WTC11 (cell line): ENCODE data around the gene CANX. TPM values are rescaled to one million over a fixed set of nuclear protein-coding genes. Genes with fewer than 3 reads are reported as not detected.

ENCODE experiments used
- ATAC-seq: fragments of 200-7000 bp; cut with Tn5 transposase; 2 replicates; pipeline ENCODE4 v1.10.0; 2021; ENCODE audit warnings: mild to moderate bottlenecking, moderate library complexity
- CTCF ChIA-PET: fragments of 300-600 bp; sonication (Branson Sonifier 250); formaldehyde crosslinking; loops from one replicate; lab custom pipeline; 2021; ENCODE audit warnings: antibody characterized with exemption; lab: Charles Lee
- POLR2A ChIA-PET: fragments of 350-600 bp; sonication (Branson Sonifier 250); formaldehyde crosslinking; loops from one replicate; lab custom pipeline; 2021; ENCODE audit warnings: antibody characterized with exemption; lab: Charles Lee
- DNase-seq: peaks from one replicate; pipeline ENCODE4 v3.0.0; 2021; ENCODE audit warnings: low spot score
- H3K27ac Mint-ChIP-seq: 2 replicates; pipeline ENCODE4 v1.8.0; 2021; ENCODE audit warnings: mixed read lengths
- H3K27me3 Mint-ChIP-seq: 2 replicates; pipeline ENCODE4 v1.8.0; 2021; ENCODE audit warnings: low read depth, mild to moderate bottlenecking, moderate library complexity, mixed read lengths
- H3K36me3 Mint-ChIP-seq: 2 replicates; pipeline ENCODE4 v1.8.0; 2021; ENCODE audit warnings: mixed read lengths
- H3K4me1 Mint-ChIP-seq: 2 replicates; pipeline ENCODE4 v1.8.0; 2022; ENCODE audit warnings: mixed read lengths
- H3K4me3 Mint-ChIP-seq: 2 replicates; pipeline ENCODE4 v1.8.0; 2021; ENCODE audit warnings: mild to moderate bottlenecking, moderate library complexity, mixed read lengths
- H3K9me3 Mint-ChIP-seq: 2 replicates; pipeline ENCODE4 v1.8.0; 2021; ENCODE audit warnings: mixed read lengths
- ATF3 ChIP-seq: sonication (generic); formaldehyde crosslinking; conservative IDR thresholded peaks from 2 replicates; pipeline ENCODE4 v1.8.1; 2022; ENCODE audit warnings: mild to moderate bottlenecking, missing genetic modification reagents
- FOXK1 ChIP-seq: sonication (generic); formaldehyde crosslinking; IDR thresholded peaks from 2 replicates; pipeline ENCODE4 v1.8.0; 2022; ENCODE audit warnings: mild to moderate bottlenecking, moderate library complexity, missing genetic modification reagents
- FOXP1 ChIP-seq: sonication (generic); formaldehyde crosslinking; IDR thresholded peaks from 2 replicates; pipeline ENCODE4 v1.8.0; 2022; ENCODE audit warnings: missing genetic modification reagents, mild to moderate bottlenecking, moderate library complexity, borderline replicate concordance
- GTF2I ChIP-seq: fragments of 250-450 bp; sonication (Bioruptor Pico); conservative IDR thresholded peaks from 2 replicates; pipeline ENCODE4 v1.4.0; 2021; ENCODE audit warnings: mild to moderate bottlenecking
- HMGA2 ChIP-seq: fragments of 250-450 bp; sonication (Bioruptor Pico); IDR thresholded peaks from 2 replicates; pipeline ENCODE4 v1.4.0; 2021; ENCODE audit warnings: mild to moderate bottlenecking, moderate library complexity
- IRF2 ChIP-seq: sonication (generic); formaldehyde crosslinking; IDR thresholded peaks from 2 replicates; pipeline ENCODE4 v1.8.0; 2022; ENCODE audit warnings: low read depth, missing genetic modification reagents, borderline replicate concordance
- MXD4 ChIP-seq: fragments of 250-450 bp; sonication (Bioruptor Pico); IDR thresholded peaks from 2 replicates; pipeline ENCODE4 v1.8.0; 2021; ENCODE audit warnings: mild to moderate bottlenecking, moderate library complexity, borderline replicate concordance
- MYBL2 ChIP-seq: sonication (generic); formaldehyde crosslinking; IDR thresholded peaks from 2 replicates; pipeline ENCODE4 v1.8.1; 2023; ENCODE audit warnings: mild to moderate bottlenecking, moderate library complexity, missing genetic modification reagents
- NFATC4 ChIP-seq: fragments of 250-450 bp; sonication (Bioruptor Pico); IDR thresholded peaks from 2 replicates; pipeline ENCODE4 v1.9.0; 2021; ENCODE audit warnings: mild to moderate bottlenecking
- NR1H2 ChIP-seq: sonication (generic); formaldehyde crosslinking; IDR thresholded peaks from 2 replicates; pipeline ENCODE4 v1.9.0; 2021; ENCODE audit warnings: mild to moderate bottlenecking, moderate library complexity, missing genetic modification reagents
- PREB ChIP-seq: sonication (generic); formaldehyde crosslinking; IDR thresholded peaks from 2 replicates; pipeline ENCODE4 v1.8.1; 2022; ENCODE audit warnings: mild to moderate bottlenecking, missing genetic modification reagents, moderate library complexity, borderline replicate concordance
- RORB ChIP-seq: fragments of 250-450 bp; sonication (Bioruptor Pico); IDR thresholded peaks from 2 replicates; pipeline ENCODE4 v1.9.0; 2021; ENCODE audit warnings: mild to moderate bottlenecking
- STAT6 ChIP-seq: sonication (generic); formaldehyde crosslinking; conservative IDR thresholded peaks from 2 replicates; pipeline ENCODE4 v1.8.1; 2023; ENCODE audit warnings: mild to moderate bottlenecking, low read depth, missing genetic modification reagents, moderate library complexity
- USF1 ChIP-seq: sonication (generic); formaldehyde crosslinking; IDR thresholded peaks from 2 replicates; pipeline ENCODE4 v1.8.0; 2022; ENCODE audit warnings: mild to moderate bottlenecking, missing genetic modification reagents
- ZNF121 ChIP-seq: sonication (generic); formaldehyde crosslinking; IDR thresholded peaks from 2 replicates; pipeline ENCODE4 v1.8.0; 2023; ENCODE audit warnings: missing genetic modification reagents
- ZNF138 ChIP-seq: sonication (generic); formaldehyde crosslinking; conservative IDR thresholded peaks from 2 replicates; pipeline ENCODE4 v1.8.1; 2022; ENCODE audit warnings: mild to moderate bottlenecking, moderate library complexity, missing genetic modification reagents
- total RNA-seq: library from RNA; stranded (reverse); gene quantifications from 3 replicates; pipeline ENCODE4 v1.2.3, GENCODE V29; 2021

CANX gene
- total RNA-seq, 1 experiment from 2014 or later = 611 TPM

GRCh38 chr5:179716286-179716685 is 17.5 kb downstream of the CANX start (continued):
- TF ChIP-seq PREB (CRISPR knock-in tag) = no peak

- ATAC-seq = no peak
Measured at GRCh38 chr5:179720222-179720621, 21.5 kb downstream of the CANX start.

GRCh38 chr5:179724163-179724562 is 25.4 kb downstream of the CANX start:
- no peaks in the 10 kb centered on the region for H3K27me3 Mint-ChIP-seq
- no peaks in the 10 kb centered on the region for H3K4me1 Mint-ChIP-seq
- ChIA-PET POLR2A (no interaction called here), CTCF (no interaction called here)
- no peak overlapping the region for H3K4me3 Mint-ChIP-seq
- H3K27ac Mint-ChIP-seq = 0 out of 2 replicates have a peak overlapping the region, but pooled peaks have one; percentile 82
- no peak for DNase-seq
- H3K9me3 Mint-ChIP-seq = no peaks in the 10 kb centered on the region
- TF ChIP-seq HMGA2 (CRISPR knock-in tag) = no peak
- peaks cover 76% of the 10 kb centered on the region for H3K36me3 Mint-ChIP-seq
- no peak for ATAC-seq

More at GRCh38 chr5:179720222-179720621, 21.5 kb downstream of the CANX start:
- no peak for TF ChIP-seq MXD4 (CRISPR knock-in tag)
- TF ChIP-seq ZNF138 (CRISPR knock-in tag) = no peak
- no peak for TF ChIP-seq USF1 (CRISPR knock-in tag)
- TF ChIP-seq RORB = no peak
- no peak for TF ChIP-seq ZNF121 (CRISPR knock-in tag)
- TF ChIP-seq NFATC4 = no peak
- no peak for TF ChIP-seq FOXP1 (CRISPR knock-in tag)
- TF ChIP-seq MYBL2 (CRISPR knock-in tag) = no peak
- TF ChIP-seq IRF2 = no peak
- H3K36me3 Mint-ChIP-seq = peaks cover 77% of the 10 kb centered on the region
- H3K27ac Mint-ChIP-seq = no peak overlapping the region
- H3K27me3 Mint-ChIP-seq = no peaks in the 10 kb centered on the region
- ChIA-PET CTCF (no interaction called here), POLR2A (interaction anchor here (0.9 kb wide), 1 partner anchor 35 kb away, joined by 3 read pairs; no protein-coding TSS in a partner anchor)
- DNase-seq = no peak
- no peaks in the 10 kb centered on the region for H3K4me1 Mint-ChIP-seq
- H3K9me3 Mint-ChIP-seq = no peaks in the 10 kb centered on the region
- H3K4me3 Mint-ChIP-seq = no peak overlapping the region

GRCh38 chr5:179727106-179727505 is 28.3 kb downstream of the CANX start:
- Mint-ChIP-seq H3K36me3 (peaks cover 73% of the 10 kb centered on the region), H3K27ac (no peak overlapping the region), H3K27me3 (no peaks in the 10 kb centered on the region), H3K4me1 (peaks cover 7% of the 10 kb centered on the region), H3K9me3 (no peaks in the 10 kb centered on the region), H3K4me3 (no peak overlapping the region)
- DNase-seq = no peak
- ChIA-PET POLR2A (no interaction called here), CTCF (no interaction called here)
- TF ChIP-seq STAT6 (CRISPR knock-in tag) (no peak), NR1H2 (CRISPR knock-in tag) (no peak), FOXK1 (no peak), ATF3 (no peak), GTF2I (CRISPR knock-in tag) (no peak)
- no peak for ATAC-seq
